ENCODE data around the gene ACBD5.

The ACBD5 gene

DNA sequence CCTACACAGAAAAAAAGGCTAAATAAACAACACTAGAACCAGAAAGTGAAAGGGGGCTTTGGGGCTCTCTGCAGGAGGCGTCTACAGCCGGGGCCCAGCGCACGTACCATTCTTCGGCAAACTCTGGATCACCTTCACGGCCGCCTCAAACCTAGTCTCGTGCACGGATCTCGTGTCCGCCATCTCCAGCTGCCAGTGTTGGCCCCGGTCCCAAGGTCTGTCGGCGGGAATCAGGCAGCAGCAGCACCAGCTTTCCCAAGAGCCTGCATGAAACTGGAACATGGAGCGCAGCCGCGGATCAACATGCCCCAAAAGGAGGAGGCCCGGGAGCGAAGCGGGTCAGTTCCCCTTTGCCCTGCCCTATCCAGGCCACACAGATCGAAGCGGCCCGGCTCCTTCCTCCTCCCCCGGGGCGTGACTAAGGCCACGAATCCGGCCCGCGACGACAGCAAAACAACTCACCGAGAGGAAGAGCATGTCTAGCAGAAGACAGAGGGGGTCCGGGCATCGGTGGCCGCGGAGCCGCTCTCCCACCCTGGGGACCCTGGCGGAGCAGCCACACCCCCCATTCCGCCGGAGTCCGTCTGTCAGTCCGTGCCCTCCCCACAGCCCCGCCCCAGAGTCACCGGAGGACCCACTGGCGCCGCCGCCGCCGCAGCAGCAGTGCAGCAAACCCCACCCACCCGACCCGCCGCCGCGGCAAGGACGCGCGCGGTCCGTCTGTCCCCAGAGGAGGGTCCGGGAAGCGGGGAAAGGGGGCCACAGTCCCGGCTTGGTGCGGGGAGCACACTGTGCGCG lies at the start of gene ACBD5 (continued):
- TF ChIP-seq HOXD13 (CRISPR knock-in tag; IDR thresholded peaks at IDR 0.05; ENCODE audit: borderline replicate concordance) (no peak), ZNF521 (tag by site-specific recombination; IDR thresholded peaks at IDR 0.05) (no peak), ZFP41 (tag by site-specific recombination; IDR thresholded peaks at IDR 0.05; ENCODE audit: borderline replicate concordance) (no peak), ZBTB20 (tag by site-specific recombination; IDR thresholded peaks at IDR 0.05) (peak; percentile 96), ZBTB1 (tag by site-specific recombination; IDR thresholded peaks at IDR 0.05) (no peak), ZNF785 (tag by site-specific recombination; IDR thresholded peaks at IDR 0.05) (no peak), ZNF16 (tag by site-specific recombination; IDR thresholded peaks at IDR 0.05; ENCODE audit: low read depth) (no peak), ZNF341 (tag by site-specific recombination; IDR thresholded peaks at IDR 0.05; ENCODE audit: low read depth) (peak; percentile 96), ZNF26 (tag by site-specific recombination; IDR thresholded peaks at IDR 0.05) (no peak), ZNF24 (tag by site-specific recombination; IDR thresholded peaks at IDR 0.05) (no peak), ZNF747 (tag by site-specific recombination; IDR thresholded peaks at IDR 0.05) (no peak), ZNF302 (tag by site-specific recombination; IDR thresholded peaks at IDR 0.05; ENCODE audit: low read depth) (no peak), ZNF404 (tag by site-specific recombination; IDR thresholded peaks at IDR 0.05) (no peak), SP3 (tag by site-specific recombination; IDR thresholded peaks at IDR 0.05) (peak; percentile 79), TCF7L2 (IDR thresholded peaks at IDR 0.05; ENCODE audit: borderline replicate concordance, low read depth, low read length) (no peak), MEIS1 (CRISPR knock-in tag; IDR thresholded peaks at IDR 0.05; ENCODE audit: borderline replicate concordance) (no peak), GLIS2 (tag by site-specific recombination; IDR thresholded peaks at IDR 0.05) (peak; percentile 97), ZNF114 (tag by site-specific recombination; IDR thresholded peaks at IDR 0.05) (no peak), ZNF514 (tag by site-specific recombination; IDR thresholded peaks at IDR 0.05) (no peak), ZNF510 (tag by site-specific recombination; IDR thresholded peaks at IDR 0.05; ENCODE audit: insufficient replicate concordance) (no peak), KLF9 (tag by site-specific recombination; IDR thresholded peaks at IDR 0.05; ENCODE audit: low read depth) (peak; percentile 98), ZBTB8A (tag by site-specific recombination; IDR thresholded peaks at IDR 0.05) (peak; percentile 55), ZIC2 (tag by site-specific recombination; IDR thresholded peaks at IDR 0.05) (peak; percentile 25; the same call in 1 of the 2 replicates), ZNF433 (tag by site-specific recombination; IDR thresholded peaks at IDR 0.05; ENCODE audit: low read depth) (no peak), WT1 (tag by site-specific recombination; IDR thresholded peaks at IDR 0.05) (peak; percentile 21; the same call in 1 of the 2 replicates), ZNF792 (tag by site-specific recombination; IDR thresholded peaks at IDR 0.05) (no peak), ZNF311 (tag by site-specific recombination; IDR thresholded peaks at IDR 0.05; ENCODE audit: borderline replicate concordance) (no peak), ZNF138 (tag by site-specific recombination; IDR thresholded peaks at IDR 0.05; ENCODE audit: borderline replicate concordance) (no peak), ZNF658 (tag by site-specific recombination; IDR thresholded peaks at IDR 0.05) (no peak), ZBTB11 (tag by site-specific recombination; conservative IDR thresholded peaks at IDR 0.05; ENCODE audit: low read depth) (peak; percentile 30), RBAK (tag by site-specific recombination; IDR thresholded peaks at IDR 0.05) (no peak), ZNF549 (tag by site-specific recombination; IDR thresholded peaks at IDR 0.05) (no peak), ZBTB6 (tag by site-specific recombination; IDR thresholded peaks at IDR 0.05) (peak; percentile 64; the same call in 1 of the 2 replicates), ZSCAN16 (tag by site-specific recombination; IDR thresholded peaks at IDR 0.05) (no peak), ZFP3 (tag by site-specific recombination; IDR thresholded peaks at IDR 0.05; ENCODE audit: low read depth) (no peak), ZNF266 (tag by site-specific recombination; IDR thresholded peaks at IDR 0.05; ENCODE audit: low read depth) (no peak), ZBTB48 (tag by site-specific recombination; IDR thresholded peaks at IDR 0.05) (no peak)
